K562 (cell line): ENCODE results near the gene PIERCE2. TPM values are rescaled to one million over a fixed set of nuclear protein-coding genes. Genes with fewer than 3 reads are reported as not detected.

Experiments
- ATF7 ChIP-seq: fragments of 450-650 bp; IDR thresholded peaks from 2 replicates; pipeline ENCODE4 v1.7.1; 2014; ENCODE audit warnings: mild to moderate bottlenecking, moderate library complexity
- BRF1 ChIP-seq: IDR thresholded peaks from 3 replicates; pipeline ENCODE4 v1.6.1; 2011; ENCODE audit warnings: borderline replicate concordance, mild to moderate bottlenecking; ENCODE audit not compliant: insufficient read length; ENCODE audit errors: extremely low read depth
- MGA ChIP-seq: fragments of 450-650 bp; IDR thresholded peaks from 2 replicates; pipeline ENCODE4 v1.6.1; 2016; ENCODE audit warnings: mild to moderate bottlenecking, moderate library complexity
- MNT ChIP-seq, 2 experiments: fragments of 450-650 bp; conservative IDR thresholded peaks; 2 replicates each; pipeline ENCODE4 v1.6.1; 2017; ENCODE audit warnings: mild to moderate bottlenecking in 2 of 2, moderate library complexity in 2 of 2
- MXD1 ChIP-seq: fragments of 250-450 bp; sonication (Bioruptor Pico); IDR thresholded peaks from 2 replicates; pipeline ENCODE4 v1.8.0; 2021; ENCODE audit warnings: borderline replicate concordance, mild to moderate bottlenecking, moderate library complexity; ENCODE audit not compliant: poor library complexity, severe bottlenecking
- TFAM ChIP-seq: fragments of 250-450 bp; sonication (Bioruptor Pico); conservative IDR thresholded peaks from 2 replicates; pipeline ENCODE4 v1.5.0; 2021; ENCODE audit warnings: mild to moderate bottlenecking, moderate library complexity
- THRB ChIP-seq: fragments of 450-650 bp; formaldehyde crosslinking; conservative IDR thresholded peaks from 2 replicates; pipeline ENCODE4 v1.4.0; 2022; ENCODE audit warnings: mild to moderate bottlenecking, missing genetic modification characterization
- polyA plus RNA-seq, 8 experiments: library from polyadenylated mRNA; depleted of rRNA in 4 of 8; stranded (reverse) in 5 of 8; unstranded in 3 of 8; fragments of >200 nt; fragmentation: Nextera tagmentation in 2 of 8; fragmentation: Illumina TruSeq in 1 of 8; extraction: Ambion mirVana in 2 of 8; extraction: Trizol in 1 of 8; gene quantifications; 2 replicates each; pipeline versions ENCODE4 v1.2.1 to v1.2.3, GENCODE V29; 2011 to 2014; ENCODE audit warnings: inconsistent platforms in 1 of 8, missing spikeins in 1 of 8
- total RNA-seq, 7 experiments: library from RNA; depleted of rRNA in 6 of 7; stranded (reverse); fragments of >200 nt in 6 of 7; fragmentation: Illumina TruSeq in 2 of 7; extraction: Trizol in 2 of 7; gene quantifications; 2 replicates each; pipeline versions ENCODE4 v1.2.1 to v1.2.3, GENCODE V29; 2011 to 2021; ENCODE audit warnings: low replicate concordance in 1 of 7
- TF ChIP-seq, protein P1 (sequence below): sonication (generic); formaldehyde crosslinking; IDR thresholded peaks from 2 replicates; pipeline ENCODE4 v1.8.0; 2022; ENCODE audit warnings: mild to moderate bottlenecking, low read depth, missing genetic modification reagents
- TF ChIP-seq, protein P2 (sequence below): fragments of 450-650 bp; IDR thresholded peaks from 2 replicates; pipeline ENCODE4 v1.6.1; 2016; ENCODE audit warnings: antibody characterized with exemption

The PIERCE2 gene
- total and polyA plus RNA-seq, 9 of the 15 experiments (the other 6 are each of a cell fraction or from before 2014, with no cell fraction given): 2.9 to 4.8 (median 4.0) TPM

DNA sequence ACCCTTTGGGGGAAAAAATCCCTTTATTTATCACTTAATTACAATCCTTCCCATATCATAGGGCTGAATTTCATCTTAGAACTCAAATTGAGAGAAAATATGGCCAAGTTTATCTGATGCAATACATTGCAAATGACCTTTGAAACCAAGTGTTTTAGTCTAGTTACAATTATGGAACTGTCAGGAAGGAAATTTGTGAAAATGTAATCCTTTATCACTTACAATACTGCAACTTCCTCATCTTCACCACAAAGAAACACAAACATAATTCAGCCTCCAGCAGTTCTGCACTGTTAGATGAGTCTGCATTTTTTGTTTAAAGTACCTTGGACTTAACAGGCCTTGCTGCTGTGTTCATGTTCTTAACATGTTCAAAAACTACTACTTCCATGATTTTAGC, 4.8 kb upstream of the PIERCE2 start (continued):
- TF ChIP-seq THRB: no peak
- TF ChIP-seq MXD1 (CRISPR knock-in tag): no peak
- no peak for TF ChIP-seq TFAM (CRISPR knock-in tag)
- TF ChIP-seq ATF7: peak; percentile 84
- no peak for TF ChIP-seq BRF1
- peak; percentile 9; the same call in 1 of the 2 replicates for TF ChIP-seq MGA
- TF ChIP-seq, protein P1, sequence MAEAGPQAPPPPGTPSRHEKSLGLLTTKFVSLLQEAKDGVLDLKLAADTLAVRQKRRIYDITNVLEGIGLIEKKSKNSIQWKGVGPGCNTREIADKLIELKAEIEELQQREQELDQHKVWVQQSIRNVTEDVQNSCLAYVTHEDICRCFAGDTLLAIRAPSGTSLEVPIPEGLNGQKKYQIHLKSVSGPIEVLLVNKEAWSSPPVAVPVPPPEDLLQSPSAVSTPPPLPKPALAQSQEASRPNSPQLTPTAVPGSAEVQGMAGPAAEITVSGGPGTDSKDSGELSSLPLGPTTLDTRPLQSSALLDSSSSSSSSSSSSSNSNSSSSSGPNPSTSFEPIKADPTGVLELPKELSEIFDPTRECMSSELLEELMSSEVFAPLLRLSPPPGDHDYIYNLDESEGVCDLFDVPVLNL (CRISPR knock-in tag): no peak
- TF ChIP-seq, protein P2, sequence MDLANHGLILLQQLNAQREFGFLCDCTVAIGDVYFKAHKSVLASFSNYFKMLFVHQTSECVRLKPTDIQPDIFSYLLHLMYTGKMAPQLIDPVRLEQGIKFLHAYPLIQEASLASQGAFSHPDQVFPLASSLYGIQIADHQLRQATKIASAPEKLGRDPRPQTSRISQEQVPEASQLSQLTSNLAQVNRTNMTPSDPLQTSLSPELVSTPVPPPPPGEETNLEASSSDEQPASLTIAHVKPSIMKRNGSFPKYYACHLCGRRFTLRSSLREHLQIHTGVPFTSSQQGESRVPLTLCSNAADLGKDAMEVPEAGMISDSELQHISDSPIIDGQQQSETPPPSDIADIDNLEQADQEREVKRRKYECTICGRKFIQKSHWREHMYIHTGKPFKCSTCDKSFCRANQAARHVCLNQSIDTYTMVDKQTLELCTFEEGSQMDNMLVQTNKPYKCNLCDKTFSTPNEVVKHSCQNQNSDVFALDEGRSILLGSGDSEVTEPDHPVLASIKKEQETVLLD: no peak
- peak in 1 of 2 experiments; percentile 25; a peak in 1 of 4 replicates for TF ChIP-seq MNT (conservative IDR thresholded peaks at IDR 0.05)
